ENCODE data around the gene DTD2.

DNA sequence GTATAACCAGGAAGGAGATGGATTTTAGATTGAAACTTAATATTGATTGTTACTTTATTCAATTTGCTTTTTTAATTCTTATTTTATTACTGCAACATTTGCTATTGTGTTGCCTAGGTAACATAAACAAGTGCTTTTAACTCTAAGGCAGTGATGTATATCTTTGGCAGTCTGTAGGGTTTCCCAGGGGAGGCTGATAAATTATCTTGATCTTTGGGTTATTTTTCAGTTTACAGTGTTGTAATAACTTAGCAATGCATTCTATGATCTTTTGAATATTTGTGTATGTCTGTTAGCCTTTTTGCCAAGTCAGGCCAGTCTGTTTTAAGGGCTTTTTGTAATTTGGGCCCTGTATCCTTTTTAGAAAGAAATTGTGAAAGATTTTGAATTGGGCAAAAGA is 7.8 kb upstream of the DTD2 start:
- TF ChIP-seq, protein P1, sequence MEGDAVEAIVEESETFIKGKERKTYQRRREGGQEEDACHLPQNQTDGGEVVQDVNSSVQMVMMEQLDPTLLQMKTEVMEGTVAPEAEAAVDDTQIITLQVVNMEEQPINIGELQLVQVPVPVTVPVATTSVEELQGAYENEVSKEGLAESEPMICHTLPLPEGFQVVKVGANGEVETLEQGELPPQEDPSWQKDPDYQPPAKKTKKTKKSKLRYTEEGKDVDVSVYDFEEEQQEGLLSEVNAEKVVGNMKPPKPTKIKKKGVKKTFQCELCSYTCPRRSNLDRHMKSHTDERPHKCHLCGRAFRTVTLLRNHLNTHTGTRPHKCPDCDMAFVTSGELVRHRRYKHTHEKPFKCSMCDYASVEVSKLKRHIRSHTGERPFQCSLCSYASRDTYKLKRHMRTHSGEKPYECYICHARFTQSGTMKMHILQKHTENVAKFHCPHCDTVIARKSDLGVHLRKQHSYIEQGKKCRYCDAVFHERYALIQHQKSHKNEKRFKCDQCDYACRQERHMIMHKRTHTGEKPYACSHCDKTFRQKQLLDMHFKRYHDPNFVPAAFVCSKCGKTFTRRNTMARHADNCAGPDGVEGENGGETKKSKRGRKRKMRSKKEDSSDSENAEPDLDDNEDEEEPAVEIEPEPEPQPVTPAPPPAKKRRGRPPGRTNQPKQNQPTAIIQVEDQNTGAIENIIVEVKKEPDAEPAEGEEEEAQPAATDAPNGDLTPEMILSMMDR (conservative IDR thresholded peaks at IDR 0.05; ENCODE audit: low read length) = no peak
- TF ChIP-seq EZH2phosphoT487 (IDR thresholded peaks at IDR 0.05; ENCODE audit: borderline replicate concordance) = no peak

All from Loucy (cell line).